Measurements from ENCODE around the gene ZNHIT6.

The ZNHIT6 gene

GRCh38 chr1:85659174-85659573 is 49.1 kb downstream of the ZNHIT6 start:
- no peaks in the 10 kb centered on the region for H3F3A ChIP-seq (ENCODE audit: insufficient read depth)
- peaks cover 6% of the 10 kb centered on the region; the same call in 1 of the 2 replicates for H3K36me3 ChIP-seq (ENCODE audit: low read length)
- H3K27ac ChIP-seq (ENCODE audit: low read depth, low read length) = no peak overlapping the region

DNA sequence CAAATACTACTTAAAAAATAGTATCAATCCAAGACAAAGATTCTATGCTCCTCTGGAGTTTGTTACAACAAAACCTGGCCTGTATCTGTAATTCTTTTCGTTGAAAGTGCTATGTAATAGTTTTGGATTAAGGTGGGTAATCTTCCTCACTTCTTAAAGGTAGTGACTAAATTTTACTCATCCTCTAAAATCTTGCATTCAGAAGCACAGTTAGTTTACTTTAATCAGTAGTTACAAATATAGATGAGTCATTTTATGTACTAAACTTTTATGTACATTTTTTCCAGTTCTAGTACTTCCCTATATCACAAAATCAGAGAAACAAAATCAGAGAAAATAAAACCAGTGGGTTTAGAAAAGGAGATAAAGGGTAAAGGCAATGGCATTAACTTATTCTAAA is 51.3 kb downstream of the ZNHIT6 start:
- H2AFZ ChIP-seq (ENCODE audit: low read depth, low read length, severe bottlenecking) = no peak overlapping the region
- no peaks in the 10 kb centered on the region for H4K20me1 ChIP-seq (ENCODE audit: low read depth, low read length)
- no peaks in the 10 kb centered on the region for H3F3A ChIP-seq (ENCODE audit: insufficient read depth)
- no peaks in the 10 kb centered on the region for H3K79me2 ChIP-seq (ENCODE audit: insufficient read depth, low read length)
- H3K4me3 ChIP-seq (ENCODE audit: insufficient read depth, low read length, poor library complexity, severe bottlenecking) = no peak overlapping the region
- no peak overlapping the region for H3K27ac ChIP-seq (ENCODE audit: low read depth, low read length)
- no peaks in the 10 kb centered on the region for H3K9me2 ChIP-seq (replicated peaks; ENCODE audit: insufficient read depth, low read length)
- H3K27me3 ChIP-seq (ENCODE audit: low read length) = no peaks in the 10 kb centered on the region
- H3K36me3 ChIP-seq (ENCODE audit: low read length) = peaks cover 23% of the 10 kb centered on the region; the same call in 1 of the 2 replicates
- no peak for TF ChIP-seq CTCF (IDR thresholded peaks at IDR 0.05; ENCODE audit: insufficient read depth, low read length, poor library complexity, severe bottlenecking)
- TF ChIP-seq EZH2phosphoT487 (conservative IDR thresholded peaks at IDR 0.05; ENCODE audit: low read length) = no peak
- H3K4me2 ChIP-seq (ENCODE audit: low read depth, low read length, poor library complexity, severe bottlenecking) = no peak overlapping the region
- no peak overlapping the region for H3K9ac ChIP-seq (ENCODE audit: low read length)
- H3K9me3 ChIP-seq (ENCODE audit: insufficient read depth, low read length) = no peaks in the 10 kb centered on the region

More at GRCh38 chr1:85659174-85659573, 49.1 kb downstream of the ZNHIT6 start:
- Histone ChIP-seq H3K9me2 (replicated peaks; ENCODE audit: insufficient read depth, low read length) (no peaks in the 10 kb centered on the region), H3K27me3 (ENCODE audit: low read length) (no peaks in the 10 kb centered on the region), H3K4me3 (ENCODE audit: insufficient read depth, low read length, poor library complexity, severe bottlenecking) (no peak overlapping the region), H3K79me2 (ENCODE audit: insufficient read depth, low read length) (no peaks in the 10 kb centered on the region), H3K4me2 (ENCODE audit: low read depth, low read length, poor library complexity, severe bottlenecking) (no peak overlapping the region), H3K9me3 (ENCODE audit: insufficient read depth, low read length) (no peaks in the 10 kb centered on the region), H4K20me1 (ENCODE audit: low read depth, low read length) (no peaks in the 10 kb centered on the region), H3K9ac (ENCODE audit: low read length) (no peak overlapping the region), H2AFZ (ENCODE audit: low read depth, low read length, severe bottlenecking) (no peak overlapping the region)
- no peak for TF ChIP-seq EZH2phosphoT487 (conservative IDR thresholded peaks at IDR 0.05; ENCODE audit: low read length)
- TF ChIP-seq CTCF (IDR thresholded peaks at IDR 0.05; ENCODE audit: insufficient read depth, low read length, poor library complexity, severe bottlenecking) = no peak

- H3K36me3 ChIP-seq (ENCODE audit: low read length) = peaks cover 28% of the 10 kb centered on the region
- TF ChIP-seq EZH2phosphoT487 (conservative IDR thresholded peaks at IDR 0.05; ENCODE audit: low read length) (no peak), CTCF (IDR thresholded peaks at IDR 0.05; ENCODE audit: insufficient read depth, low read length, poor library complexity, severe bottlenecking) (no peak)
- H3K4me3 ChIP-seq (ENCODE audit: insufficient read depth, low read length, poor library complexity, severe bottlenecking) = no peak overlapping the region
- H3K4me2 ChIP-seq (ENCODE audit: low read depth, low read length, poor library complexity, severe bottlenecking) = no peak overlapping the region
- no peak overlapping the region for H3K27ac ChIP-seq (ENCODE audit: low read depth, low read length)
- no peaks in the 10 kb centered on the region for H3K79me2 ChIP-seq (ENCODE audit: insufficient read depth, low read length)
- H2AFZ ChIP-seq (ENCODE audit: low read depth, low read length, severe bottlenecking) = no peak overlapping the region
- H3K9ac ChIP-seq (ENCODE audit: low read length) = no peak overlapping the region
- no peaks in the 10 kb centered on the region for H3K9me2 ChIP-seq (replicated peaks; ENCODE audit: insufficient read depth, low read length)
- no peaks in the 10 kb centered on the region for H3K27me3 ChIP-seq (ENCODE audit: low read length)
- H4K20me1 ChIP-seq (ENCODE audit: low read depth, low read length) = no peaks in the 10 kb centered on the region
- no peaks in the 10 kb centered on the region for H3K9me3 ChIP-seq (ENCODE audit: insufficient read depth, low read length)
- H3F3A ChIP-seq (ENCODE audit: insufficient read depth) = no peaks in the 10 kb centered on the region
Observed at GRCh38 chr1:85656256-85656655, 52.0 kb downstream of the ZNHIT6 start.
